B cell (primary cell): ENCODE data around the gene UBE3C. TPM values are rescaled to one million over a fixed set of nuclear protein-coding genes. Genes with fewer than 3 reads are reported as not detected.

ENCODE experiments used
- ATAC-seq: fragments of 200-7000 bp; cut with Tn5 transposase; one replicate; pipeline ENCODE4 v1.10.0; 2021; ENCODE audit warnings: low read depth, mild to moderate bottlenecking, moderate number of reproducible peaks, moderate library complexity
- CTCF ChIA-PET: fragments of 350-600 bp; sonication (Branson Sonifier 250); formaldehyde crosslinking; loops from one replicate; lab custom pipeline; 2021; ENCODE audit warnings: antibody characterized with exemption, inconsistent platforms; lab: Charles Lee
- POLR2A ChIA-PET: fragments of 350-600 bp; sonication (Branson Sonifier 250); formaldehyde crosslinking; loops from one replicate; lab custom pipeline; 2021; ENCODE audit warnings: antibody characterized with exemption; lab: Charles Lee
- DNase-seq: peaks from one replicate; pipeline ENCODE4 v3.0.0; 2013
- H2AFZ ChIP-seq: 2 replicates; pipeline ENCODE4 v1.6.1; 2012; ENCODE audit warnings: mild to moderate bottlenecking, low read depth, low read length; ENCODE audit not compliant: insufficient read depth, poor library complexity, severe bottlenecking
- H3K27ac ChIP-seq, 2 donors: 1 replicate in 1 of 2; 2 replicates in 1 of 2; pipeline ENCODE4 v1.5.1; 2012 to 2013; ENCODE audit warnings: low read length in 2 of 2, mild to moderate bottlenecking in 2 of 2, moderate library complexity in 1 of 2
- H3K27me3 ChIP-seq, 4 experiments: fragments of 200-600 bp in 1 of 4; sonication (generic) in 1 of 4; replicated peaks in 1 of 4; 1 replicate in 2 of 4; 2 replicates in 2 of 4; pipeline versions ENCODE4 v1.6.1 to v1.7.0; 2013 to 2016; ENCODE audit warnings: low read length in 3 of 4, mild to moderate bottlenecking in 2 of 4, mixed read lengths in 1 of 4, moderate library complexity in 1 of 4; ENCODE audit not compliant: insufficient read depth in 4 of 4, control insufficient read depth in 3 of 4; ENCODE audit errors: control extremely low read depth in 1 of 4
- H3K36me3 ChIP-seq, 2 experiments: replicated peaks in 1 of 2; 1 replicate in 1 of 2; 2 replicates in 1 of 2; pipeline versions ENCODE4 v1.6.1 to v1.7.1; 2013; ENCODE audit warnings: low read length in 1 of 2; ENCODE audit not compliant: insufficient read depth in 2 of 2, control insufficient read depth in 1 of 2; ENCODE audit errors: control extremely low read depth in 1 of 2, extremely low read depth in 1 of 2
- H3K4me1 ChIP-seq, 2 donors: fragments of 200-600 bp in 1 of 2; sonication (generic) in 1 of 2; 1 replicate in 1 of 2; 2 replicates in 1 of 2; pipeline versions ENCODE4 v1.5.1 to v1.6.1; 2013 to 2017; ENCODE audit warnings: low read length in 2 of 2; ENCODE audit not compliant: control insufficient read depth in 2 of 2, insufficient read depth in 2 of 2
- H3K4me2 ChIP-seq: replicated peaks from 2 replicates; pipeline ENCODE3; 2012; ENCODE audit warnings: mild to moderate bottlenecking, low read depth, low read length; ENCODE audit not compliant: poor library complexity, severe bottlenecking
- H3K4me3 ChIP-seq, 5 experiments: fragments of 200-600 bp in 1 of 5; sonication (generic) in 1 of 5; 1 replicate in 3 of 5; 2 replicates in 2 of 5; pipeline versions ENCODE4 v1.5.1 to v1.7.0; 2011 to 2016; ENCODE audit warnings: low read length in 4 of 5, mild to moderate bottlenecking in 4 of 5, low read depth in 2 of 5, control low read depth in 1 of 5, moderate library complexity in 1 of 5; ENCODE audit not compliant: insufficient read depth in 1 of 5; ENCODE audit errors: control extremely low read depth in 1 of 5, extremely low read depth in 1 of 5
- H3K79me2 ChIP-seq: fragments of 200-600 bp; sonication (generic); one replicate; pipeline ENCODE4 v1.6.0; 2016; ENCODE audit warnings: low read length; ENCODE audit not compliant: control insufficient read depth, insufficient read depth
- H3K9ac ChIP-seq: fragments of 200-600 bp; sonication (generic); 2 replicates; pipeline ENCODE4 v1.6.1; 2017; ENCODE audit warnings: mild to moderate bottlenecking, low read length, moderate library complexity
- H3K9me3 ChIP-seq, 3 donors: one replicate each; pipeline versions ENCODE4 v1.6.1 to v1.7.1; 2013; ENCODE audit warnings: low read length in 2 of 3; ENCODE audit not compliant: control insufficient read depth in 2 of 3, insufficient read depth in 1 of 3; ENCODE audit errors: control extremely low read depth in 1 of 3
- H4K20me1 ChIP-seq: 2 replicates; pipeline ENCODE4 v1.6.0; 2012; ENCODE audit warnings: mild to moderate bottlenecking, low read length; ENCODE audit not compliant: insufficient read depth, control insufficient read depth, poor library complexity, severe bottlenecking
- H3K27ac Mint-ChIP-seq: one replicate; pipeline ENCODE4 v1.8.0; 2021; ENCODE audit warnings: mixed read lengths
- H3K27me3 Mint-ChIP-seq: one replicate; pipeline ENCODE4 v1.8.0; 2021; ENCODE audit warnings: mixed read lengths
- H3K4me1 Mint-ChIP-seq: one replicate; pipeline ENCODE4 v1.8.0; 2021; ENCODE audit warnings: mixed read lengths
- H3K4me3 Mint-ChIP-seq: one replicate; pipeline ENCODE4 v1.8.0; 2021; ENCODE audit warnings: mixed read lengths
- H3K9me3 Mint-ChIP-seq: one replicate; pipeline ENCODE4 v1.8.0; 2022; ENCODE audit warnings: mixed read lengths; ENCODE audit not compliant: insufficient read depth
- CTCF ChIP-seq: fragments of 200-600 bp; IDR thresholded peaks from one replicate; pipeline ENCODE4 v1.8.0; 2022; ENCODE audit warnings: antibody characterized with exemption, mild to moderate bottlenecking
- EZH2 ChIP-seq: IDR thresholded peaks from 2 replicates; pipeline ENCODE4 v1.6.1; 2012; ENCODE audit warnings: borderline replicate concordance, low read depth, mild to moderate bottlenecking, moderate library complexity, low read length; ENCODE audit not compliant: insufficient read depth, poor library complexity, severe bottlenecking
- WGBS: methylation state at CpG from one replicate; pipeline ENCODE4 v1.1.5; 2013; ENCODE audit warnings: missing lambda C conversion rate; ENCODE audit not compliant: insufficient coverage; 5-methylcytosine and 5-hydroxymethylcytosine counted together
- intact Hi-C: fragments of 100-400 bp; cut with micrococcal nuclease; formaldehyde crosslinking; loops from one replicate; pipeline ENCODE4 v1.10.0; 2022
- polyA plus RNA-seq: library from polyadenylated mRNA; depleted of rRNA; stranded (reverse); fragments of >200 nt; gene quantifications from 2 replicates; pipeline ENCODE4 v1.2.3, GENCODE V29; 2012
- total RNA-seq, 2 donors: library from RNA; stranded (reverse); fragments of 120-200 nt in 1 of 2; gene quantifications; 1 replicate in 1 of 2; 2 replicates in 1 of 2; pipeline versions ENCODE4 v1.2.3 to v1.2.4, GENCODE V29; 2013 to 2022

The UBE3C gene
- total and polyA plus RNA-seq, 2 donors (not counting 1 experiment from before 2014, with no cell fraction given), result 17.8 to 66.5 TPM

GRCh38 chr7:157274991-157275427 lies 136.3 kb downstream of the UBE3C start:
- Mint-ChIP-seq H3K4me1 (peaks cover 5% of the 10 kb centered on the region), H3K9me3 (no peaks in the 10 kb centered on the region), H3K4me3 (no peak overlapping the region), H3K27me3 (peaks cover 4% of the 10 kb centered on the region), H3K27ac (no peak overlapping the region)
- H3K27me3 ChIP-seq, result peaks cover 0 to 24% (median 2%) of the 10 kb centered on the region in 4 experiments
- ChIA-PET CTCF (interaction anchor here (0.8 kb wide), 1 partner anchor 59 kb away, joined by 3 read pairs; no protein-coding TSS in a partner anchor), POLR2A (no interaction called here)
- no peak overlapping the region for H2AFZ ChIP-seq
- H3K4me1 ChIP-seq, result peaks cover 12 to 20% of the 10 kb centered on the region in 2 donors
- H3K36me3 ChIP-seq, result peaks cover 3 to 5% of the 10 kb centered on the region in 2 experiments
- no peak overlapping the region for H3K9ac ChIP-seq
- H3K4me2 ChIP-seq, result no peak overlapping the region
- no peak overlapping the region for H3K27ac ChIP-seq
- no peaks in the 10 kb centered on the region for H3K9me3 ChIP-seq
- DNase-seq (no peak), ATAC-seq (no peak)
- no peaks in the 10 kb centered on the region for H3K79me2 ChIP-seq
- WGBS, result 95% methylated on average over 3 of the region's 12 CpGs
- no peak overlapping the region for H3K4me3 ChIP-seq
- TF ChIP-seq CTCF (no peak), EZH2 (no peak)
- H4K20me1 ChIP-seq, result no peaks in the 10 kb centered on the region
- intact Hi-C loops, result no loop called here

GRCh38 chr7:157276091-157276561 lies 137.4 kb downstream of the UBE3C start:
- Histone ChIP-seq H3K9me3 (no peaks in the 10 kb centered on the region), H3K4me1 (peaks cover 12 to 23% of the 10 kb centered on the region in 2 donors), H3K9ac (no peak overlapping the region), H3K27me3 (peaks cover 0 to 34% (median 4%) of the 10 kb centered on the region in 4 experiments), H2AFZ (no peak overlapping the region), H3K4me3 (no peak overlapping the region), H3K4me2 (no peak overlapping the region), H4K20me1 (no peaks in the 10 kb centered on the region), H3K27ac (no peak overlapping the region), H3K79me2 (no peaks in the 10 kb centered on the region), H3K36me3 (peaks cover 1 to 3% of the 10 kb centered on the region in 2 experiments)
- intact Hi-C loops, result no loop called here
- WGBS, result 81% methylated on average over 12 of the region's 14 CpGs
- Mint-ChIP-seq H3K9me3 (no peaks in the 10 kb centered on the region), H3K4me3 (no peak overlapping the region), H3K27ac (no peak overlapping the region), H3K4me1 (peaks cover 5% of the 10 kb centered on the region), H3K27me3 (peaks cover 4% of the 10 kb centered on the region)
- TF ChIP-seq CTCF (no peak), EZH2 (no peak)
- ATAC-seq (no peak), DNase-seq (no peak)
- ChIA-PET CTCF (no interaction called here), POLR2A (no interaction called here)
